ENCODE data around the gene ATP2A1. TPM values are rescaled to one million over a fixed set of nuclear protein-coding genes. Genes with fewer than 3 reads are reported as not detected.

The ATP2A1 gene
- polyA plus RNA-seq, 1 donor (not counting 4 experiments of a cell fraction or from before 2014, with no cell fraction given): 0.12 TPM

- H3K4me2 ChIP-seq (ENCODE audit: control insufficient read depth, extremely low read depth, insufficient read depth, low read depth, low read length): no peak overlapping the region
- TF ChIP-seq EZH2 (IDR thresholded peaks at IDR 0.05; ENCODE audit: low read length) (no peak), CTCF (optimal IDR thresholded peaks at IDR 0.05 in 1 of 3, IDR thresholded peaks at IDR 0.05 in 1 of 3, conservative IDR thresholded peaks at IDR 0.05 in 1 of 3; ENCODE audit: extremely low read depth in 1 of 3, insufficient read depth in 2 of 3, low read length in 3 of 3) (no peak)
- H3K27me3 ChIP-seq (ENCODE audit: control insufficient read depth, extremely low read depth, insufficient read depth, low read length): no peaks in the 10 kb centered on the region
- no peak overlapping the region for H3K9ac ChIP-seq (ENCODE audit: control insufficient read depth, extremely low read depth, insufficient read depth, low read length)
- H3K27ac ChIP-seq (ENCODE audit: control insufficient read depth, insufficient read depth, low read length): no peak overlapping the region
- no peaks in the 10 kb centered on the region for H3K9me1 ChIP-seq (ENCODE audit: control insufficient read depth, extremely low read depth, insufficient read depth, low read length)
- FAIRE-seq (no peak), DNase-seq (ENCODE audit: low read depth, low spot score) (no peak)
- H3K79me2 ChIP-seq (ENCODE audit: control insufficient read depth, insufficient read depth, low read length): peaks cover 12% of the 10 kb centered on the region
- no peak overlapping the region for H2AFZ ChIP-seq (ENCODE audit: control insufficient read depth, low read length)
- H3K4me1 ChIP-seq (ENCODE audit: control insufficient read depth, extremely low read depth, insufficient read depth, low read length): no peaks in the 10 kb centered on the region
- no peak overlapping the region for H3K4me3 ChIP-seq (ENCODE audit: control insufficient read depth in 2 of 3, extremely low read depth in 1 of 3, insufficient read depth in 2 of 3, low read depth in 1 of 3, low read length in 3 of 3)
- peaks cover 2% of the 10 kb centered on the region for H4K20me1 ChIP-seq (ENCODE audit: control insufficient read depth, extremely low read depth, insufficient read depth, low read length)
- peaks cover 52 to 57% of the 10 kb centered on the region in 2 experiments for H3K36me3 ChIP-seq (ENCODE audit: control insufficient read depth in 2 of 2, extremely low read depth in 1 of 2, insufficient read depth in 2 of 2, low read length in 2 of 2)
- no peaks in the 10 kb centered on the region for H3K9me3 ChIP-seq (ENCODE audit: control insufficient read depth, low read depth, low read length)
- dilution Hi-C loops (cut with MboI; ENCODE audit: extremely low pct_ligation_motif_present, low sequenced_read_pairs): no loop called here
Measured at GRCh38 chr16:28834873-28835863, 43.1 kb upstream of the ATP2A1 start.

DNA sequence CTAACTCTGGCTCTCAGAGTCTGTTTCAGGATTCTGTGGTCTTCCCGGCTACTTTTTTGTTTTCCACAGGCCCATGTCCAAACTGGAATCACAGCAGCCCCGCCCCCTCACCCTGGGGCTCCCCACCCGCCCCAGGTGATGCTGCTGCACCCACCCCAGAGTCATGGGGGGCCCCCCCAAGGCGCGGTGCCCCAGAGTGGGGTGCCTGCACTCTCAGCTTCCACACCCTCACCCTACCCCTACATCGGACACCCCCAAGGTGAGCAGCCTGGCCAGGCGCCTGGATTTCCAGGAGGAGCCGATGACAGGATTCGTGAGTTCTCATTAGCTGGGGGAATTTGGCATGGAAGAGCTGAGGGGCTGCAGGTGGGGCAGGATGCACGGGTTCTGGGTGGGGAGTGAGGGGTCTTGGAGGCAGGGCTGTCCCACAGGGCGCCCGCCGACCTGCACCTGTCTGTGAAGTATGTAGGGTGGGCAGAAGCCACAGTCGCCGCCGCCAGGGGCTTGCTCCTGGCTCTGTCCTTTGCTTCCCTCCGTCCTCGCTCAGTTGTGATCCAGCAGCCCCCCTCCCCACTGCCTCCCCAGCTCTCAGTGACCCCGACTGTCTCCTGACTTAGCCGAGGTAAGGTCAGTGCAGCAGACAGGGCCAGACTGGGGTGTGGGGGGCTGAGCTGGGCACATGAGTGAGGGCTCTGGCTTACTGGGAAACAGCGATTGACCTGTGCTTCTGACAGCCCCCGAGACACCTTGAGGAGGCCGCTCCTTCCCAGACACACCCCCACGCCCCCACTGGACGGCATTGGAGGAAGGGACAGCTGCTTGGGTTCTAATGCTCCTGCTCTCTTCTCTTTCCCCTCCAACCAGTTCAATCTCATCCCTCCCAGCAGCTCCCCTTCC is 42.2 kb upstream of the ATP2A1 start:
- Histone ChIP-seq H3K9ac (ENCODE audit: control insufficient read depth, extremely low read depth, insufficient read depth, low read length) (no peak overlapping the region), H3K36me3 (ENCODE audit: control insufficient read depth in 2 of 2, extremely low read depth in 1 of 2, insufficient read depth in 2 of 2, low read length in 2 of 2) (peaks cover 45 to 47% of the 10 kb centered on the region in 2 experiments), H3K4me2 (ENCODE audit: control insufficient read depth, extremely low read depth, insufficient read depth, low read depth, low read length) (no peak overlapping the region), H4K20me1 (ENCODE audit: control insufficient read depth, extremely low read depth, insufficient read depth, low read length) (no peaks in the 10 kb centered on the region), H3K27ac (ENCODE audit: control insufficient read depth, insufficient read depth, low read length) (no peak overlapping the region), H3K9me3 (ENCODE audit: control insufficient read depth, low read depth, low read length) (no peaks in the 10 kb centered on the region), H2AFZ (ENCODE audit: control insufficient read depth, low read length) (no peak overlapping the region), H3K4me3 (ENCODE audit: control insufficient read depth in 2 of 3, extremely low read depth in 1 of 3, insufficient read depth in 2 of 3, low read depth in 1 of 3, low read length in 3 of 3) (no peak overlapping the region), H3K9me1 (ENCODE audit: control insufficient read depth, extremely low read depth, insufficient read depth, low read length) (no peaks in the 10 kb centered on the region), H3K79me2 (ENCODE audit: control insufficient read depth, insufficient read depth, low read length) (peaks cover 5% of the 10 kb centered on the region), H3K27me3 (ENCODE audit: control insufficient read depth, extremely low read depth, insufficient read depth, low read length) (no peaks in the 10 kb centered on the region), H3K4me1 (ENCODE audit: control insufficient read depth, extremely low read depth, insufficient read depth, low read length) (no peaks in the 10 kb centered on the region)
- dilution Hi-C loops (cut with MboI; ENCODE audit: extremely low pct_ligation_motif_present, low sequenced_read_pairs): no loop called here
- no peak for FAIRE-seq
- DNase-seq (ENCODE audit: low read depth, low spot score): no peak
- TF ChIP-seq EZH2 (IDR thresholded peaks at IDR 0.05; ENCODE audit: low read length) (no peak), CTCF (optimal IDR thresholded peaks at IDR 0.05 in 1 of 3, IDR thresholded peaks at IDR 0.05 in 1 of 3, conservative IDR thresholded peaks at IDR 0.05 in 1 of 3; ENCODE audit: extremely low read depth in 1 of 3, insufficient read depth in 2 of 3, low read length in 3 of 3) (no peak)
